GM21737 (cell line): Measurements from ENCODE around the gene HIGD1A.

Experiments
- ATAC-seq: cut with Tn5 transposase; IDR thresholded peaks from one replicate; pipeline ENCODE4 v1.9.1; 2021; ENCODE audit warnings: mild to moderate bottlenecking, moderate library complexity; ENCODE audit not compliant: unreplicated experiment

HIGD1A gene

GRCh38 chr3:42804106-42804830, at the start of gene HIGD1A:
TSS of gene HIGD1A (minus strand) at chr3:42804490. CDS start at chr3:42794253, 10,237 bp downstream.
- ATAC-seq = peak; percentile 99

GRCh38 chr3:42853739-42854302, 49.5 kb upstream of the HIGD1A start:
- no peak for ATAC-seq

DNA sequence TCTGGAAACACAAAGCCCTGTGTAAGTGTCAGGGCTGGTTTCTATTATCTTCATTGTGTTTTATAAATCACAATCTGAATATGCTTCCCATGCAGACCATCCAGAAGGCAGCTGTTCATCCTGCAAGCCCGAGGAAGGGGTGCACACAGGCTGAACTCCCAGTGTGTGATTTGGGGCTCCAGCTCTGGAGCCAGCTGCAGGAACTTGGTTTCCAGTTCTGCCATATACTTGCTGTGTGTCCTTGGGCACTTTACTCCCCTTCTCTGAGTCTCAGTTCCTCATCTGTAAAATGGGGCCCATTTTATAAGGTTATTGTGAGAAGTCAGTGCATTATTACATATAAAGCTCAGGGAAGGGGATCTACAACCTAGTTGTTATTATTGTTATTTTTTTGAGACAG, 48.8 kb upstream of the HIGD1A start:
- no peak for ATAC-seq

DNA sequence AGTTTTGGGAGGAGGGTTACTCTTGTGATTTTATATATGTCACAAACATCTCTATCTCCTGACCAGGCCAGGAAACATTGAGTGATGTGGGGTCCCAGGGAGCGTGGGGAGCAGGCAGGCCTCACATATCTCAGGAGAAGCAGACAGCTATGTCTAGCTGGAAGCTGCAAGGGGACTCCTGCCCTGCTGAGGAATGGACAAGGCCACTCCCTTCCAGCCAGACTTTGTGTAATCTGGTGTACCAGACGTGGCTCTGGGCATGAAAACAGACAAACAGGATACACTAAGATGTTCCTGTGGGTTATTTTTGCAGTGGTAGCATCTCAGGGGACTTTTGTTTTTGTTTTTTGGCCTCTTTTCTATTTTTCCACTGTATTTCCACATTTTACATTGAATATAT, 48.2 kb upstream of the HIGD1A start:
- no peak for ATAC-seq

- no peak for ATAC-seq
Measured at GRCh38 chr3:42851228-42851834, 47.0 kb upstream of the HIGD1A start.

DNA sequence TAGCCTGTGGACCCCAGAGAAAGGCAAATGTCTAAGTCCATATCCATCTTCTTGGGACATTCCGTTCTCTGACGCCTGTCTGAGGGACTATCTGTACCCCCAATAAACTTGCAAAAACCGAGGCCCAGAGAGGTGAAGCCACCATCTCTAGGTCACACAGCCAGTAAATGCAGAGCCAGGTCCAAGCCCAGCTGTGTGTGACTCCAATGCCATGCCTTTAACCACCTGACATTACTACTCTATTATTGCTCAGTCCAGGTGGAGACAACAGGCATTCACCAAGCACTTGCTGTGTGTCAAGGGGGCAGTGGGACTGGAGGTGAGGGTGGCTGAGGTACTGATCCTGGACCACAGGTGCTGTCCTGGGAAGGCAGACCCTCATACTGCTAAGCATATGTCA, 46.0 kb upstream of the HIGD1A start:
- no peak for ATAC-seq

- ATAC-seq = no peak
Measured at GRCh38 chr3:42849017-42849416, 44.7 kb upstream of the HIGD1A start.

GRCh38 chr3:42847731-42848130, 43.4 kb upstream of the HIGD1A start:
- no peak for ATAC-seq

GRCh38 chr3:42846685-42847522, 42.6 kb upstream of the HIGD1A start:
- no peak for ATAC-seq

GRCh38 chr3:42844815-42845214, 40.5 kb upstream of the HIGD1A start:
- ATAC-seq = no peak

GRCh38 chr3:42844412-42844713, 40.1 kb upstream of the HIGD1A start:
- ATAC-seq = no peak

DNA sequence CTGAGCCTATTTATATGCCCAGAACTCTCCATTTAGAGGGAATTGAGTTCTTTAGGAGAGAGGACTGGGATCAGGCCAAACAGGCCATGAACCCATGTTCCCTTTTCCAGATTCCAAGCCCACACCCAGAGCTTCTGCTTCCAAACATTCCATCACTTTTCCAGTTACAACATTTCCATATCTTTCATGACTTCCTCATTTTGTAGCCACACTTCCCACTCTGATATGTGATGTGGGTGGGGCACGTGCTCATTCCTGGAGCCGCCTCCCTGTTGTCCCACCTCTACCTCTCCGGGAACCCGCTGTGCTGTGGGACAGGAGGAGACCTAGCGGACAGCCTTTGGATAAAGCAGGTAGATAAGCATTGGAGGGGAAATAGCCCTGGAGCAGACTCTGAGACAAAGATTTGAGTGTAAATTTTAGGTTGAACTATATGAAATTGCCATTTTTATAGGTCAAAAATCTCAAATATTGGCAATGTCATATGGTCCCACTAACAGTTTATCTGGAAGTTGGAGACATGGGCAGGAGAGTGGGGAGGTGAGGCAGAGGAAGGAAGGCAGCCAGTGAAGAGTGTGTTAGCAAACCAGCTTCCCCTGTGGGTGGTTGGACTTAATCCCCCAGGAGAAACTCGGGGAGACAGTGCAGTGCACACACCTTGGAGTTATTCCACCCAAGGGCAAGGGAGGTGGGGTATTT, 39.6 kb upstream of the HIGD1A start:
- ATAC-seq = no peak

- no peak for ATAC-seq
Measured at GRCh38 chr3:42841332-42841731, 37.0 kb upstream of the HIGD1A start.

DNA sequence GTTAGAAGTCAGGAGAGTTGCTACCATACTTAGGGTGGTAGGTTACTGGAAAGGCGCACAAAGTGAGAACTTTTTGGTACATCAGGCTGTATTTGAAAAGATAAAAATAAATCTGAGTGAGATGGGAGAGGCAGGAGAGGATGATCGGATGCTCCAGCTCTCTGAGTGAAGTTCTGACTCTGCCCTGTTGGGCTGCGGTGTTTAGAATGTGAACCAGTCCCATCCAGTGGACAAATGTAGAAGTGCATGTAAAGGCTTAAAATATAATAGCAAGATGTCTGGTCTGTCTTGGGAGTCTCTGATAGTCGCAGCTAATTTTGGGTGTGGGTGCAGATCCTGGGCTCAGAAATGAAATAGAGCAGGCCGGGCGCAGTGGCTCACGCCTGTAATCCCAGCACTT, 35.3 kb upstream of the HIGD1A start:
- ATAC-seq = peak; percentile 85

DNA sequence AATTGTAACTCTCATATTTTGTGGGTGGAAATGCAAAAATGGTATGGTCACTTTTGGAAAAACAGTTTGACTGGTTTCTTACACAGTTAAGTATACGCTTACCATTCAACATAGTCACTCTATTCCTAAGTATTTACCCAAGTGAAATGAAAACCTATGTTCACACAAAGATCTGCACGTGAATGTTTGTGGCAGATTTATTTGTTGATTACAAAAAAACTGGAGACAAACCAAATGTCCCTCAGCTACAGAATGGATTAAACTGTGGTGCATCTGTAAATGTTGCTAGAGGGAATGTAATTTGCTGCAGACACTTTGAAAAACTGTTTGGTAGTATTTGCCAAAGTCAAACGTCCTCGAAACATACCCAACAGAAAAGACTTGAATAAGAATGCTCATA, 34.3 kb upstream of the HIGD1A start:
- no peak for ATAC-seq

DNA sequence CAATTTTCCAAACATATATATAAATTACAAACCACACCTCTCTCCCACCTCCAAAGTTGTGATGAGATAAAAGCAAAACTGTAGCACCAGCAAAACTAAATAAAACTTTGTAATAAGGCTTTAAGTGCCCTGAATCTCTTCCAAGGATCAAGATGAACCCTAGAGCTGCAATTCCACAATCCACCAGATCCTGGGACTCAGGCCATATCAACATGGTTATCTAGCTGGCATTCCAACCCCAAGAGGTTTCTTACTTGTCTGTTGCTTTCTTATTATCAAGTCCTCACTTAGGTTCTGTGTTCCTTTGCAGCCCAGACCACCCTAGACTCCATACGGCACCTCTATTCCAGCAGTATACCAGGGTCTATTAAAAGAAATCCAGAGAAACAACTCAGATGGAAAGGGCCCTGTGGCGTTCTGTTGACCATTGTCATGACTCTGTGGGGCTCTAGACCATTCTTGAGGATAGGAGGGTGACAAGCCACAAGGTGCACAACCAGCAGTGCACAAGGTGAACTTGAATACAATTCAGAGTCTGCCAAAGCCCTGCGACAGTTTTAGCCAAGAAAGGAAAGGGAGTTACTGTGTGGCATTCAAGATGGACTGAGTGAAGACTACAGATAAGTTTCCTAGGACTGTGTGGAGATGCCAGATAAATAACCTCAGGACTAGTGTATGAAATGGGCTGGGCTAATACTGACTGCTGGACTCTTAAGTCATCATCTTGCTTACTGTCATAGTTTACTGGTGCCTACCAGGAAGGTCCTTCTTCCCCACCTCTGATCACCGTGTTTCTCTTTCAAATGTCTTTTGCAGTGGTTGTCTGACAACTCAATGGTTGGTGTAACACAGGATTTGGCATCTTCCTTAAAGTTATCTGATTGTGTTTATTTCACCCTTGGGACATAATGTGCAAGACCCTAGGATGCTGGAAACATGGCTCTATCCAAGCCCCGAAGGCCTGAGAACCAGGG, 32.1 kb upstream of the HIGD1A start:
- no peak for ATAC-seq

- no peak for ATAC-seq
Measured at GRCh38 chr3:42831321-42831713, 27.0 kb upstream of the HIGD1A start.

GRCh38 chr3:42830437-42831320, 26.4 kb upstream of the HIGD1A start:
- no peak for ATAC-seq
